NCI-H1105 treated with DMSO at 0.1 percent for 48 hours (cell line): Measurements from ENCODE around the gene MINDY4.

ENCODE experiments used
- DNase-seq: peaks from one replicate; lab custom pipeline; 2025; lab: John Stamatoyannopoulos, UW

Gene MINDY4

GRCh38 chr7:30743371-30744074 lies 27.7 kb upstream of the MINDY4 start:
- no peak for DNase-seq

DNA sequence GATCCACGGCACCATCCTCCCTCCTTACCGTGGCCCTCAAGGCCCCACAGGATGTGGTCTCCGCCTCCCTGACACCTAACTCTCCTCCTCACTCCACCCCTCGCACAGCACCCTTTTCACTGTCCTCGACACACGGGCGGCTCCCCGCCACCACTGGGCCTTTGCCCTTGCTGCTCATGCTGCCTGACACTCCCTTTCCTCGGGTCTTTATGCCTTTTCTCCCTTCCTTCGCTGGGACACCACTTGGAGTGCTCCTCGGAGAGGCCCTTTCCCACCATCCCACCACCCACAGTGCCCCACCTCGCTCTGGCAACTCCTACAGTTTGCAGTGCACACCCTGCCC lies 27.2 kb upstream of the MINDY4 start:
- no peak for DNase-seq

GRCh38 chr7:30745261-30745941 lies 25.8 kb upstream of the MINDY4 start:
- DNase-seq = no peak

- no peak for DNase-seq
These were observed 21.2 kb upstream of the MINDY4 start for GRCh38 chr7:30750010-30750409.

- no peak for DNase-seq
These were observed 20.2 kb upstream of the MINDY4 start for GRCh38 chr7:30750683-30751650.

DNA sequence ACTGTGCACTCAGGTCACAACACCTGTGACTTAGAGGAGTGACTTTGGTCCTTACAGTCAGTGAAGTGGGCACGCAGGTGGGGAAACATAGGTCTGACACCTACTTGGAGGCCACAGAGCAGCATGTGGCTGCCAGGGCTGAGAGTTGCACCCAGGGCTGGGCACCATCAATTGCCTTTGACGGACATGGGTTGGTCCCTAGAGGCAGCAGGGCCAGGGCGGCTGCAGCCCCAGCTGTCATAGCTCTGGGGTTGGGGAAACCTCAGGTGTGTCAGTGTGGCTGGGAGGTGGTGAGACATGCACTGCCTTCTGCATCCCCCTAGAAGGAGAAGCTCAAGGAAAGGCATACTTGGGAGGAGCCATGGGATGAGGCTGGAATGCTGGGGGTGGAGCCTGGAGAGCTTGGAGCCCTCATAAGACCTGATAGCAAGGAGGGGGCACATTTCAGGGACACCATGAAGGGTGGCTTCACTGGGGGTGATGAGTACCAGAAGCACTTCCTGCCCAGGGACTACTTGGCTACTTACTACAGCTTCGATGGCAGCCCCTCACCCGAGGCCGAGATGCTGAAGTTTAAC lies 19.4 kb upstream of the MINDY4 start, which contains the start of gene INMT:
INMT (plus strand) TSS at position 440 of the 578 bp plus-strand sequence; CDS start at position 456, 16 bp downstream.
- no peak for DNase-seq

DNA sequence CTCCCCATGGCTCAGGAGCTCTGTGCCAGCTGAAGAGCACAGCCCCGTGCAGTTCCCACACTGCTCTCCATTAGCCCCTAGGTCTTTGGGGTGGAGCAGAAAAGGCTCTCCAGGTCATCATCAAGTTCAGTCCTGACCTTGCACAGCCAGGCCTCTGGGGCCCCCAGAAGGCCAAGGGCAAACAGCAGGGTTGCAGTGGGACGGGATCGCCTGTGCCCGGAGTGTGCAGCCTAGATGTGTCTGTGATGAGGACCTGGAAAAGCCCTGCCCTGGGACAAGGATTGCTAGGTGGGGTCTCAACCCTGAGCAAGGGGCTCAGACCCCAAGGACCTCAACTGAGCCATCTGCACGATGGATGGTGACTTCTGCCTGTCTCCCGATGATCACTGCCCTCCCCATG lies 18.7 kb upstream of the MINDY4 start:
- no peak for DNase-seq

DNA sequence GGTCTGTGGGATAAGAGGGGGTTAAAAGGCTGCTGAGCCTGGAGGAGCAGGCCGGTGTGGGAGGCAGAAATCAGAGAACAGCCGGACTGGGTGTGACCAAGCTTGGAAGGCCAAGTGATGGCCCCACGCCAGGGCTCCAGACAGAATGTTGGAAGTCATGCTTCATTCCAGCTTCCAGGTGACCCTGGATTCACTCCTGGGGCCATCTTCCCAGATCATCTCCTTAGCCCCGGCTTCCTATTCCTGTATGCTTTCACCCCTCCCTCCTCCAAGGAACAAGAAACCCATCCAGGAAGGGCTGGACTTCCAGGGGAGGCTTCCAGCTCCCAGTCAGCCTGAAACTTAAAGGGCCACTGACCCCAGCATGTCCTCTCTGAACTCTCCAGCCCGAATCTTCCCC lies 18.2 kb upstream of the MINDY4 start:
- DNase-seq = no peak

- no peak for DNase-seq
These were observed 16.8 kb upstream of the MINDY4 start for GRCh38 chr7:30754315-30754877.

DNA sequence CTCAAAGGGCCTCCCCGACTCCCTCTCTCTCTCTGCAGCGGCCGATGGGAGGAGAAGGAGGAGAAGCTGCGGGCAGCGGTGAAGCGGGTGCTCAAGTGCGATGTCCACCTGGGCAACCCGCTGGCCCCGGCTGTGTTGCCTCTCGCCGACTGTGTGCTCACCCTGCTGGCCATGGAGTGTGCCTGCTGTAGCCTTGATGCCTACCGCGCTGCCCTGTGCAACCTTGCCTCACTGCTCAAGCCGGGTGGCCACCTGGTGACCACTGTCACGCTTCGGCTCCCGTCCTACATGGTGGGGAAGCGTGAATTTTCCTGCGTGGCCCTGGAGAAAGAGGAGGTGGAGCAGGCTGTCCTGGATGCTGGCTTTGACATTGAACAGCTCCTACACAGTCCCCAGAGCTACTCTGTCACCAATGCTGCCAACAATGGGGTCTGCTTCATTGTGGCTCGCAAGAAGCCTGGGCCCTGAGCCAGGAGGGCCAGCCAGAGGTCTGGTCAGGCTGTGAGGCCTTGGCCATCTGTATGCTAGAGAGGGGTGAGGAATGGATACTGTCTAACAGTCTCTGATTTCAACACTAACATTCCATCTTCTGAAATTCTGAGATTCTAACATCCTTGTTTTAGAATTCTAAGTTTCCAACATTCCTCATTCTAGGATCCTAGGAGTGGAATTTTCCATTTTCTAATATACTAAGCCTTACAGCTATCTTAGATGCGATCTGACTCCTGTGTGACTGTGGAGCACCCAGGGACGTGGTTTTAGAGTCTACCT lies 15.6 kb upstream of the MINDY4 start:
- DNase-seq = no peak

- no peak for DNase-seq
These were observed 13.9 kb upstream of the MINDY4 start for GRCh38 chr7:30757342-30757692.

GRCh38 chr7:30760514-30761213 lies 10.6 kb upstream of the MINDY4 start:
- DNase-seq = no peak

GRCh38 chr7:30761214-30762156 lies 9.7 kb upstream of the MINDY4 start:
- peak; percentile 68 for DNase-seq

- DNase-seq = no peak
These were observed 6.9 kb upstream of the MINDY4 start for GRCh38 chr7:30764030-30764975.

DNA sequence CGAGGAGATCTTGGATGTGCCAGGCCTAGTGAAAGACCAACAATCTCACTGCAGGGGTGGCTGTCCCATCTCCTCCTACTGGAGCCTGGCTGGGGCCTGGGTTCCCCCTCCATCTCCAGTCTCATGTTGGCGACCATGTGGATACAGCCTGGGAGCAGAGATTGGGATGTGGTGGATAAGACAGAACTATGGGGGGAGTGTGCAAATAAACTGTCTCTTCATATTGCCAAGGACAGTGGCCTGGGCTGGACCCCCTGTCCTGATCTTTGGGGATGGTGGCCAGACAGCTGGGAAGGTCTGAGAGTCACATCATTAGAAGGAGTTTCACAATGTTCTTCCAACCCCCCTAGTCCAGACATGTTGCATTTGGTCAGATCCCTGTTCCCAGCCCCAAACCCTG lies 5.8 kb upstream of the MINDY4 start:
- DNase-seq = no peak

DNA sequence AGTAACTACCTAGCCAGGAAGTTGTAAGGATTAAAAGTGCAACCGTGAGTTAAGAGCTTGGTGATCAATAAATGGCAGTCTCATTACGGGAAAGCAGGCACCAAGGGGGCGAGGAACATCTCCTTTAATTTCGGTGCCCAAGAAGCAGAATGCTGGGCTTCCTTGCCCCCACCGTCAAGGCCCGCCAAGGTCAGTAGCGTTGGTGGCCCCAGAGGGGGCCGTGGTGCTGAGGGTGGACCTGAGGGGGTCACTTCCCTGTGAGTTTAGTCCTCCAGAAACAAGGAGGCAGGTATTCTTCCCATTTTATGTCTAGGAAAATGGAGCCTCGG lies 408 bp upstream of the MINDY4 start:
- no peak for DNase-seq

GRCh38 chr7:30771880-30772425 lies 736 bp downstream of the MINDY4 start:
- no peak for DNase-seq

GRCh38 chr7:30772984-30773383 lies 1.8 kb downstream of the MINDY4 start:
- DNase-seq = no peak
